Astrocyte of the spinal cord (primary cell): ENCODE data around the gene RPL15.

Source experiments
- DNase-seq: peaks from one replicate; pipeline ENCODE4 v3.0.0; 2011; ENCODE audit warnings: low read depth, low spot score
- H3K4me3 ChIP-seq: 2 replicates; pipeline ENCODE4 v1.5.1; 2011; ENCODE audit warnings: low read depth, mild to moderate bottlenecking, low read length, moderate library complexity
- in situ Hi-C: cut with HindIII; loops from 2 replicates; pipeline ENCODE4 v1.10.0; 2017; ENCODE audit warnings: low sequenced_read_pairs
- TF ChIP-seq, protein P1 (sequence below): IDR thresholded peaks from 2 replicates; pipeline ENCODE4 v1.5.1; 2012; ENCODE audit warnings: low read depth, mild to moderate bottlenecking, low read length, inconsistent platforms

The RPL15 gene

GRCh38 chr3:23938688-23939087, 21.8 kb downstream of the RPL15 start:
- H3K4me3 ChIP-seq, result no peak overlapping the region
- no peak for DNase-seq
- TF ChIP-seq, protein P1, sequence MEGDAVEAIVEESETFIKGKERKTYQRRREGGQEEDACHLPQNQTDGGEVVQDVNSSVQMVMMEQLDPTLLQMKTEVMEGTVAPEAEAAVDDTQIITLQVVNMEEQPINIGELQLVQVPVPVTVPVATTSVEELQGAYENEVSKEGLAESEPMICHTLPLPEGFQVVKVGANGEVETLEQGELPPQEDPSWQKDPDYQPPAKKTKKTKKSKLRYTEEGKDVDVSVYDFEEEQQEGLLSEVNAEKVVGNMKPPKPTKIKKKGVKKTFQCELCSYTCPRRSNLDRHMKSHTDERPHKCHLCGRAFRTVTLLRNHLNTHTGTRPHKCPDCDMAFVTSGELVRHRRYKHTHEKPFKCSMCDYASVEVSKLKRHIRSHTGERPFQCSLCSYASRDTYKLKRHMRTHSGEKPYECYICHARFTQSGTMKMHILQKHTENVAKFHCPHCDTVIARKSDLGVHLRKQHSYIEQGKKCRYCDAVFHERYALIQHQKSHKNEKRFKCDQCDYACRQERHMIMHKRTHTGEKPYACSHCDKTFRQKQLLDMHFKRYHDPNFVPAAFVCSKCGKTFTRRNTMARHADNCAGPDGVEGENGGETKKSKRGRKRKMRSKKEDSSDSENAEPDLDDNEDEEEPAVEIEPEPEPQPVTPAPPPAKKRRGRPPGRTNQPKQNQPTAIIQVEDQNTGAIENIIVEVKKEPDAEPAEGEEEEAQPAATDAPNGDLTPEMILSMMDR, result no peak
- in situ Hi-C loops, result no loop called here

DNA sequence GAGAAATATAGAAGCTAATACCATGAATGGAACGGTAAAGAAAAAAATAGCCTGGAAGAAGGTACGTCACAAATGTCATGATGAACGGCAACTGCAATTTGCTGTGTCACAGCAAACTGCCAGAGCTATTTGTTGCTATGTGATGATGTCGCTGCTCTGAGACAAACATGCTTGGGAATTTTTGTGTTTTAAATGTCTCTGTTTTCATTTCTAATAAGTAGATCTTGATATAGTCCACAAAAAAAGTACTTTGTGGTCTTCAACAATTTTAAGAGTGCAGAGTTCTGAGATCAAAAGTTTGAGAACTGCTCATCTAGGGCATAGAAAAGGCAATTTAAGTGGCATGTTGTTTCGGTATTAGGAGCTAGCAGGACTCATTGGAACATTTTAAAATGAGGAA, 23.8 kb downstream of the RPL15 start:
- in situ Hi-C loops, result no loop called here
- no peak for DNase-seq
- H3K4me3 ChIP-seq, result no peak overlapping the region
- TF ChIP-seq, protein P1, result no peak

- H3K4me3 ChIP-seq, result no peak overlapping the region
- in situ Hi-C loops, result no loop called here
- TF ChIP-seq, protein P1, result no peak
- DNase-seq, result no peak
These were observed 24.5 kb downstream of the RPL15 start for GRCh38 chr3:23941440-23941839.

- in situ Hi-C loops, result no loop called here
- TF ChIP-seq, protein P1, result no peak
- H3K4me3 ChIP-seq, result no peak overlapping the region
- DNase-seq, result no peak
These were observed 25.6 kb downstream of the RPL15 start for GRCh38 chr3:23942546-23942945.

DNA sequence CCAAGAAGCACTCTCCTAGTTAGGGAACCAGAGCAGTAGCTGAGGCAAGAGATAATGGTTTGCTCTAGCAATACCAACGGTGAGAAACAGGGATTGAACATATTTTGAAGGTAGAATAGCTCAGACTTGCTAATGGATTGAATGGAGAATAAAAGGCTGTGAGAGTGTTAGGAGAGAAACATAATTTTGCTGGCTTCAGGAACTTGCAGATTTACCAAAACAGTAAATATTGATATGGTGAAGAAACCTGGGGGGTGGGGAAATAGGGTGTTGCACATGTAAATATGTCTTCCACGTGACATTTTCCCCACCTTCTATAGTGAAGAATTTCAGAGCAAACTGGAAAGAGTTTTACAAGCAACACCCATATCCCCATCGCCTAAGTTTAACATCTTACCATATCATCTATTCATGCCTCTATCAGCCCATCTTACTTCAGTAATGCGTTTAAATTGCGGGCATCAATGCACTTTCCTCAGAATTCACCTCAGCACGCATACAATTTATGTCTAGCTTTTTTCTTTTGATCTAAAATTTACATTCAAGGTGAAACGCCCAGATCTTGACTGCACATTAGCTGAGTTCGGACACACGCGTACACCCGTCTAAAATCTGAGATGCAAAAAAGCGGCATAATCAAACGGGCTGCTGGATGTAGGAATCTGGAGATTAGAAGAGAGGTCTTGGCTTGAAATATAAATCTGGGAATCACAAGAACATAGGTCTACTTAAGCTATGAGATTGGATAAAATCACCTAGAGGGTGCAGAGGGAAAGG, 27.3 kb downstream of the RPL15 start:
- peak overlapping the region; percentile 72 for H3K4me3 ChIP-seq
- in situ Hi-C loops, result no loop called here
- TF ChIP-seq, protein P1, result no peak
- no peak for DNase-seq

DNA sequence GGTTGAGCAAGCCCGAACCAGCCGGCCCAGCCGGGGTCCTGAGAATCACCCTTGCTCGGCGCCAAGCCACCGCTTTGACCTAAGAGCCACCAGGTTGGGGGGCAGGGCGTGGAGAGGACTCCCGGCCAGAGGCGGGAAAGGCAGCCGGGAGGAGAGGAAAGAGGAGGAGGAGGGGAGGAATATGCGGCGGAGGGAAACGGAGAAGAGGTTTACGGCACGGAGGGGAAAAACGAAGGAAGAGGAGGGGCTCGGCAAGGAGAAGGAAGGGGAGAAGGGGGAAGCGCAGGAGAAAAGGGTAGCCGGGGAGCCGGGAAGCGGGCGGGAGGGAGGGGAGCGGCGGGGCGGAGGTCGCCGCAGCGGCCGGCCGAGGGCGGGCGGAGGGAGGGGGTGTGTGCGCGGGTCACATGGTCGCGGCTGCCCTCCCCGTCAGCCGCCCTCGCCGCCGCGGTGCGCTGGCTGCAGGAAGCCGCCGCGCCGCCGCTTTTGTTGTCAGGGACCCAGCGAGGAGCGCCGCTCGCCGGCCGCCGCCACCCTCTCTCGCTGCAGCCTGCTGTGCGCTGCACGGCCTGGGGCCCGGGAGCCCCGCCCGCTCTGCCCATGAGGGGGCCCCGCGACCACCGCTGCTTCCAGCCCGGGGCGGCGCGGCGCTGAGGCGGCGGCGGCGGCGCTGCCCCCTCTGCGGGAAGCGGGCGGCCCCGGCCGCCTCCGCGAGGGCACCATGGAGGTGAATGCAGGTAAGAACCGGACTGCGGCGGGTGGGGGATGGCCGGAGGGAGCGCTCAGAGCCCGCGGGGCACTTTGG, 28.1 kb downstream of the RPL15 start, which contains the start of gene NR1D2:
Gene NR1D2, plus strand, starts transcription at position 426 of the 802 bp plus-strand sequence. Its CDS starts 293 bp downstream, at position 719.
- peak; percentile 78 for DNase-seq
- TF ChIP-seq, protein P1, result no peak

More for the DNA sequence above, 28.1 kb downstream of the RPL15 start, which contains the start of gene NR1D2:
- in situ Hi-C loops, result no loop called here
- peak within 1 kb of the TSS; percentile 72 for H3K4me3 ChIP-seq
